ENCODE data around the gene MTFR1L.

DNA sequence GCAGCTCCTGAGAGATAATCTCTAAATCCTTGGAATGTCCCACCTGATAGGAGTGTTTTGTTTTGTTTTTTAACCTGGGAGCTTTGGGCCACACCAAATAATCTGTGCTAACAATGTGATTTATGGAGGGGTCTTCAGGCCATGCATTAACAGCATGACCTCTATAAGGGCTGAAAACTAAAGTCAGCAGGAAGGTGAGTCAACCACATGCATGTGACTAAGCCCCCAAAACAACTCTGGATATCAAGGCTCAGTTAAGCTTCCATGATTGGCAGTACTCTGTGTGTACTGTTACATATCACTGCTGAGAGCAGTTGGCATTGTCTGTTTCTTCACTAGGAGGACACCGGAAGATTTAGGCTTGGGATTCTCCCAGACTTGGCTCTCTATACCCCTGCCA, 28.8 kb downstream of the MTFR1L start:
- TF ChIP-seq, protein P1, sequence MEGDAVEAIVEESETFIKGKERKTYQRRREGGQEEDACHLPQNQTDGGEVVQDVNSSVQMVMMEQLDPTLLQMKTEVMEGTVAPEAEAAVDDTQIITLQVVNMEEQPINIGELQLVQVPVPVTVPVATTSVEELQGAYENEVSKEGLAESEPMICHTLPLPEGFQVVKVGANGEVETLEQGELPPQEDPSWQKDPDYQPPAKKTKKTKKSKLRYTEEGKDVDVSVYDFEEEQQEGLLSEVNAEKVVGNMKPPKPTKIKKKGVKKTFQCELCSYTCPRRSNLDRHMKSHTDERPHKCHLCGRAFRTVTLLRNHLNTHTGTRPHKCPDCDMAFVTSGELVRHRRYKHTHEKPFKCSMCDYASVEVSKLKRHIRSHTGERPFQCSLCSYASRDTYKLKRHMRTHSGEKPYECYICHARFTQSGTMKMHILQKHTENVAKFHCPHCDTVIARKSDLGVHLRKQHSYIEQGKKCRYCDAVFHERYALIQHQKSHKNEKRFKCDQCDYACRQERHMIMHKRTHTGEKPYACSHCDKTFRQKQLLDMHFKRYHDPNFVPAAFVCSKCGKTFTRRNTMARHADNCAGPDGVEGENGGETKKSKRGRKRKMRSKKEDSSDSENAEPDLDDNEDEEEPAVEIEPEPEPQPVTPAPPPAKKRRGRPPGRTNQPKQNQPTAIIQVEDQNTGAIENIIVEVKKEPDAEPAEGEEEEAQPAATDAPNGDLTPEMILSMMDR (conservative IDR thresholded peaks at IDR 0.05; ENCODE audit: low read length), result no peak
- no peak for TF ChIP-seq EZH2phosphoT487 (IDR thresholded peaks at IDR 0.05; ENCODE audit: borderline replicate concordance, low read depth, low read length)

All from OCI-LY7 (cell line).